ENCODE data around the gene KRTAP19-8. TPM values are rescaled to one million over a fixed set of nuclear protein-coding genes. Genes with fewer than 3 reads are reported as not detected.
A peak's percentile ranks its signal among the peaks of the same experiment; 100 is the strongest.

KRTAP19-8 gene
- total RNA-seq, 2 experiments from 2014 or later, result not detected

DNA sequence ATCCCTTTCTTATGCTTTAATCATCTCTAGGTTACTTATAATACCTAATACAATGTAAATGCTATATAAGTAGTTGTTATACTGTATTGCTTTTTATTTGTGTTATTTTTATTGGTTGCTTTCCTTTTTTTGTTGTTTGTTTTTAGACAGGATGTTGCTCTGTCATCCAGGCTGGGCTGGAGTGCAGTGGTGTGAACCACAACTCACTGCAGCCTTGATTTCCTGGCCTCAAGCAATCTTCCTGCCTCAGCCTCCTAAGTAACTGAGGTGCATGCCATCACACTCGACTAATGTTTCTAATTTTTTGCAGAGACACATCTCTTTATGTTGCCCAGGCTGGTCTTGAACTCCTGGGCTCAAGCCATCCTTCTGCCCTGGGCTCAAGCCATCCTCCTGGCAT, 26.9 kb downstream of the KRTAP19-8 start:
- Histone ChIP-seq H3K36me3 (ENCODE audit: insufficient read depth, low read length) (no peaks in the 10 kb centered on the region), H3K9me3 (ENCODE audit: control insufficient read depth in 1 of 2, insufficient read depth in 1 of 2, low read length in 2 of 2) (no peaks in the 10 kb centered on the region), H3K27ac (ENCODE audit: low read depth in 1 of 2, low read length in 2 of 2) (peak overlapping the region in 1 of 2 donors; percentile 53), H3K4me3 (ENCODE audit: low read length) (no peak overlapping the region), H3K4me1 (ENCODE audit: insufficient read depth, low read length) (peaks cover 26% of the 10 kb centered on the region), H3K27me3 (ENCODE audit: control insufficient read depth in 1 of 2, insufficient read depth in 2 of 2, low read length in 2 of 2) (no peaks in the 10 kb centered on the region)
- Mint-ChIP-seq H3K4me3 (no peak overlapping the region), H3K9me3 (no peaks in the 10 kb centered on the region), H3K4me1 (ENCODE audit: low read depth) (peaks cover 21% of the 10 kb centered on the region), H3K27me3 (no peaks in the 10 kb centered on the region), H3K27ac (peak overlapping the region; percentile 3), H3K36me3 (ENCODE audit: low read depth) (no peaks in the 10 kb centered on the region)
- DNase-seq, result peak in 4 of 14 experiments; percentile 26 to 77 (median 34)
- ChIA-PET CTCF (no interaction called here), POLR2A (no interaction called here)
- TF ChIP-seq, protein P1, sequence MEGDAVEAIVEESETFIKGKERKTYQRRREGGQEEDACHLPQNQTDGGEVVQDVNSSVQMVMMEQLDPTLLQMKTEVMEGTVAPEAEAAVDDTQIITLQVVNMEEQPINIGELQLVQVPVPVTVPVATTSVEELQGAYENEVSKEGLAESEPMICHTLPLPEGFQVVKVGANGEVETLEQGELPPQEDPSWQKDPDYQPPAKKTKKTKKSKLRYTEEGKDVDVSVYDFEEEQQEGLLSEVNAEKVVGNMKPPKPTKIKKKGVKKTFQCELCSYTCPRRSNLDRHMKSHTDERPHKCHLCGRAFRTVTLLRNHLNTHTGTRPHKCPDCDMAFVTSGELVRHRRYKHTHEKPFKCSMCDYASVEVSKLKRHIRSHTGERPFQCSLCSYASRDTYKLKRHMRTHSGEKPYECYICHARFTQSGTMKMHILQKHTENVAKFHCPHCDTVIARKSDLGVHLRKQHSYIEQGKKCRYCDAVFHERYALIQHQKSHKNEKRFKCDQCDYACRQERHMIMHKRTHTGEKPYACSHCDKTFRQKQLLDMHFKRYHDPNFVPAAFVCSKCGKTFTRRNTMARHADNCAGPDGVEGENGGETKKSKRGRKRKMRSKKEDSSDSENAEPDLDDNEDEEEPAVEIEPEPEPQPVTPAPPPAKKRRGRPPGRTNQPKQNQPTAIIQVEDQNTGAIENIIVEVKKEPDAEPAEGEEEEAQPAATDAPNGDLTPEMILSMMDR (IDR thresholded peaks at IDR 0.05), result no peak
- intact Hi-C loops (cut with DNase I, micrococcal nuclease), result no loop called here
- ATAC-seq (ENCODE audit: poor library complexity), result peak; percentile 41

DNA sequence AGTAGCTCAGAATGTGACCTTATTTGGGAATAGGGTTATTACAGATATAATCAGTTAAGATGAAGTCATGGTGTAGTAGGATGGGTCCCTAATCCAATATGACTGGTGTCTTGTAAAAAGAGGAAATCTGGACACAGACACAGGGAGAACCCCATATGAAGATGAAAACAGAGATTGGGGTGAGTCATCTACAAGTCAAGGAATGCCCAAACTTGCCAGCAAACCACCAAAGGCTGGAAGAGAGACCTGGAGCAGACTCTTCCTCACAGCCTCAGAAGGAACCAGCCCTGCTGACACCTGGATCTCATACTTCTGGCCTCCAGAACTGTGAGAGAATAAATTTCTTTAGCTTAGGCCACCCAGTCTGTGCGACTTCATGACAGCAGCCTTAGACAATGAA, 29.9 kb downstream of the KRTAP19-8 start:
- Mint-ChIP-seq H3K9me3 (no peaks in the 10 kb centered on the region), H3K4me1 (ENCODE audit: low read depth) (peaks cover 21% of the 10 kb centered on the region), H3K4me3 (no peak overlapping the region), H3K27ac (no peak overlapping the region), H3K27me3 (no peaks in the 10 kb centered on the region), H3K36me3 (ENCODE audit: low read depth) (no peaks in the 10 kb centered on the region)
- DNase-seq (no peak), ATAC-seq (ENCODE audit: poor library complexity) (no peak)
- no peaks in the 10 kb centered on the region for H3K36me3 ChIP-seq (ENCODE audit: insufficient read depth, low read length)
- ChIA-PET POLR2A (no interaction called here), CTCF (no interaction called here)
- H3K9me3 ChIP-seq (ENCODE audit: control insufficient read depth in 1 of 2, insufficient read depth in 1 of 2, low read length in 2 of 2), result no peaks in the 10 kb centered on the region
- intact Hi-C loops (cut with DNase I, micrococcal nuclease), result no loop called here
- peaks cover 22% of the 10 kb centered on the region for H3K4me1 ChIP-seq (ENCODE audit: insufficient read depth, low read length)
- TF ChIP-seq, protein P1 (IDR thresholded peaks at IDR 0.05), result no peak
- peaks cover 0 to 4% of the 10 kb centered on the region in 2 experiments for H3K27me3 ChIP-seq (ENCODE audit: control insufficient read depth in 1 of 2, insufficient read depth in 2 of 2, low read length in 2 of 2)
- no peak overlapping the region for H3K4me3 ChIP-seq (ENCODE audit: low read length)
- no peak overlapping the region for H3K27ac ChIP-seq (ENCODE audit: low read depth in 1 of 2, low read length in 2 of 2)

DNA sequence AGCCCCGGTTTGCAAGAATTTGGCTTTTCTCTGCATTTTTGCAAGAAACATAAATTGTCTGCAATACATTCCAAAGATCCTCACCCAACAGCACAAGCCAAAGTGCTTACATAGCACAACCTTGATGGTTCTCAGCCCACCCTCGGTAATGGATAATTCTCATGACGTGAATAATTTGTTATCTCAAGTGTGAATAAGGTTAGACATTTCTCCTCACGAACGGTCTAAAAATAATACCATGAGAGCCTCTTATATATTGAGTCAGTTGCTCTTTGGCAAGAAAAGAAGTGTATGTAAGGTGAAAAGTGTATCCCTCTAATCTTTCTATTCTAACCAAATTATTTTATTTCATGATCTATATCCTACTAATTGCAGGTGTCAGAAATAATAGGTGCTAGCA, 33.3 kb downstream of the KRTAP19-8 start:
- peaks cover 0 to 4% of the 10 kb centered on the region in 2 experiments for H3K27me3 ChIP-seq (ENCODE audit: control insufficient read depth in 1 of 2, insufficient read depth in 2 of 2, low read length in 2 of 2)
- no peak overlapping the region for H3K27ac ChIP-seq (ENCODE audit: low read depth in 1 of 2, low read length in 2 of 2)
- CTCF ChIA-PET, result no interaction called here
- no peaks in the 10 kb centered on the region for H3K9me3 Mint-ChIP-seq
- H3K4me3 ChIP-seq (ENCODE audit: low read length), result no peak overlapping the region
- H3K36me3 ChIP-seq (ENCODE audit: insufficient read depth, low read length), result no peaks in the 10 kb centered on the region
- TF ChIP-seq, protein P1 (IDR thresholded peaks at IDR 0.05), result no peak
- H3K36me3 Mint-ChIP-seq (ENCODE audit: low read depth), result no peaks in the 10 kb centered on the region
- no peak for ATAC-seq (ENCODE audit: poor library complexity)
- no peak overlapping the region for H3K4me3 Mint-ChIP-seq
- no peaks in the 10 kb centered on the region for H3K4me1 ChIP-seq (ENCODE audit: insufficient read depth, low read length)
- H3K27ac Mint-ChIP-seq, result no peak overlapping the region
- DNase-seq, result no peak
- intact Hi-C loops (cut with DNase I, micrococcal nuclease), result no loop called here
- H3K4me1 Mint-ChIP-seq (ENCODE audit: low read depth), result no peaks in the 10 kb centered on the region
- H3K9me3 ChIP-seq (ENCODE audit: control insufficient read depth in 1 of 2, insufficient read depth in 1 of 2, low read length in 2 of 2), result no peaks in the 10 kb centered on the region
- H3K27me3 Mint-ChIP-seq, result peaks cover 10% of the 10 kb centered on the region
- POLR2A ChIA-PET, result no interaction called here

Measured in CD4-positive, alpha-beta T cell (primary cell).